GM21390 (cell line): Measurements from ENCODE around the gene MAP6.

Experiments
- ATAC-seq: cut with Tn5 transposase; IDR thresholded peaks from one replicate; pipeline ENCODE4 v1.9.1; 2021; ENCODE audit not compliant: unreplicated experiment

The MAP6 gene

GRCh38 chr11:75632450-75632849, 36.4 kb downstream of the MAP6 start:
- ATAC-seq = no peak

GRCh38 chr11:75631086-75631730, 37.6 kb downstream of the MAP6 start:
- no peak for ATAC-seq

DNA sequence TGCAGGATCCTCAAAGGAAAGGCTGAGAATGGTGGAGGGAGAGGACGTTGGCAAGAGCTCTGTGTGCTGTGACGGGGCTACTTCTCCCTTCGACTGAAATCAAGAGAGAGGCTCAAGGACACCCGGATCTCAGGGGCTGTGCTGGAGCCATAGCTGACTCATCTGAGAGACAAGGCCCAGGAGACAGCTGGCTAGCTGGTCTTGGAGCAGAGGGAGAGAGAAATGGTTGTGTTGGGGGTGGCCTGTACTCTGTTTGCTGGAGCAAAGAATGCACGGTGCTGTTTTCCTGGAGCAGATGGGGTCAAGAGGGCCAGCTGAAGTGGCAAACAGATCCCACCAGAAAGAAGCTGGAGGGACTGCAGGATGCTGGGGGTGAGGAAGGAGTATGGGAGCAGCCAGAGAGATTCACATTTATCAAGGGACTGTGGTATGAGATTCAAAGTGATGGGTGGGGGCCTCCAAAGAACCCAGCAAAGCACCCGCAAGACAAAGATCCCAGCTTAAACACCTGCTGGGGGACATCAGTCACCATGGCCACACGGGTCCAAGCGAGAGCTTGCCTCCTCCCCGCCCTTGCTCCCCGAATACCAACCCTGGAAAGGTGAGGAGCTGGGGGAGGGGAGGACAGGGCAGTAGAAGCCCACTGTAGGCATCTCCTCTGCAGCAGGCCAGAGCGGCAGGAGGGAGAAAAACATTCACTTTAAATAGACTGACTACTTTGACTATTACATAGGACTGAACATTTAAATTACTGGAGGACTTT, 40.8 kb downstream of the MAP6 start:
- no peak for ATAC-seq

- no peak for ATAC-seq
Observed at GRCh38 chr11:75626889-75627529, 41.8 kb downstream of the MAP6 start.

DNA sequence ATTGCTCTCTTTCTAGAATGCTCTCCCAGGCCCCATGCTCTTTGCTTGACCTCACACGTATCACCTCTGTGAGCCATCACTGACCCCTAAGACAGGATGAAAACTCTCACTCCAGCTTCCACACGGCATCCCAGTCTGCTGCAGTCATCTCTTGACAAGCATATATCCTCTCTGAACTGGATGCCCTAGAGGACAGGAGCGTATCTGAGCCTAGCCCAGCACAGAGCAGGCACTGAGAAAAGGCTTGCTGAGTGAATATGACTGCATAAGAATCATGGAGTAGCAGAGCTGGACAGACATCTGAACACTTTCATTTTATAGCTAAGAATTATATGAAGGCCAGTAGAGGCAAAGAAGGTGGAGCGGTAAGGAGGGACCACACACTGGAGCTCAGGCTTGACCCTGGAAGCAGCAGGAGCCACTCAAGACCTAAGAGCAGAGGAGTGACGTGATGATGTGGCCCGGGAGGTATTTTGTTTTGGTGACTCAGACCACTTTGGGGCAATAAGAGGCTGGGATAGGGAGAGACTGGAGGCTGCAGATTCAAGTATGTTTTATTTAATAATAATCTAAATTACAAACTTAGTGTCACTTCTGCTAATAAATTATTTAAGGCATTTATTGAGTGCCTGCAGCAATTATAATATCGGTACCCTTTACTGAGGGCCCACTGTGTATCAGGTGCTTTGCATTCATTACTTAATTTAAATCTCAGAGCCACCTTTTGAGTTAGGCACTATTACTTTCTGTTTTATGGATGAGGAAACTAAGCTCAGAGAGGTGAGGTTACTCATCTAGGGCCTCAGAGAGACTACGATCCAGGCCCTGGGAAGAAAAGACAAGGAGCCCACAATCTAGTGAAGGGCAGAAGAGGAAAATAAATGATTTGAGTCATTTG, 42.6 kb downstream of the MAP6 start:
- ATAC-seq = no peak

DNA sequence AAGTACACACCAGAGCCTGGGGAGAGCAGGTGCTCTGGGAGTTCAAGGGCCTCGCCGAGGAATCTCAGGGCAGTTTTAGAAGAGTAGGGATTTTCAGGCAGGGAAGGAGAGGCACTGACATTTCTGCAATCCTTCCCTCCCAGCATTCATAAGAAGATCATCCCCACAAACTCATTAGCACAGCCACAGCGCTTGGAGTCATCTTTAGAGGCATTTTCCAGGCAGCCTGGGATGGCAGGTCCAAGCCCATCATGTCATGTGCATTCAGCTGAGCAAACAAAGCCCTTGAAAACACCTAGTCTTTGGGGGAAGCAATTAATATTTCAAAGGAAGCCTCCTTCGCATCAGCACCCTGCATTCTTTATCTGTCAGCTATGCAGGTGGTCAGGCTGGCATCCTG, 43.8 kb downstream of the MAP6 start:
- ATAC-seq = no peak

GRCh38 chr11:75616281-75616680, 52.6 kb downstream of the MAP6 start:
- ATAC-seq = no peak

DNA sequence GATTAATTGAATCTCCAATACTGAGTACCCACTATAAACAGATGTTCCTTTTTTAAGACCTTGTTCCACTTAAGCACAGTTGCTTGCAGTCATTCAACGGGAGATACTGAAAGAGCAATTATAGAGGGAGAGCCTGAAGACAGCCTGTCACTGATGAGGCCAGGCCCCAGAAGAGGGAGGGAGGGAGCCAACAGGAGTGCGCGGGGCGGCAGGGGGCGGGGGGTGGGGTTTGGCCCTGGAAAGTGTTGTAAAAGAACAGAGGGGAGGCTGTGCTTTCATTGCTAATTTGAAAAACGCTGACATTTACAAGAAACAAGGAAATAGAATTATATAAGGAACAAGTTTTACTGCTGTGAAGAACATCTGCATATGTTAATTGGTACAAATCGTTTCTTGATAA, 53.1 kb downstream of the MAP6 start:
- no peak for ATAC-seq

GRCh38 chr11:75611823-75612222, 57.0 kb downstream of the MAP6 start:
- ATAC-seq = no peak

DNA sequence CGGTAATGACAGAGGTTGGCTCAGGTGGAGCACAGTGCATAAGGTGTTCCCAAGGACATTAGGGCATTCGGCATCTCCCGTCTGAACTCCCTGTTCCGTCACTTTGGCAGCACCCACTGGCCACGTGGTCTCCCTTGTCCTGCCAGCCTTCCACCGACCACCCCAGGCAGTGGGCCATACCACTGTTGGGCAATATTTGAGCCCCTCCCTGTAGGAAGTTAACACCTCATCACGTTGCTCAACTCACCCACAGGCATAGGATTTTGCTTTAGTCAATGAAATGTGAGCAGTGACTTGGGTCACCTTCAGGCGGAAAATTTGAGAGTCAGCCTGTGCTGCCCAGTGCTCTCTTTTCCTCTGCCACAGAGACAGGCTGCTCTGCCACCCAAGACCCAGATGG, 62.7 kb downstream of the MAP6 start:
- ATAC-seq = no peak

- ATAC-seq = no peak
Observed at GRCh38 chr11:75603791-75604736, 64.8 kb downstream of the MAP6 start.

GRCh38 chr11:75602951-75603350, 65.9 kb downstream of the MAP6 start:
- no peak for ATAC-seq

DNA sequence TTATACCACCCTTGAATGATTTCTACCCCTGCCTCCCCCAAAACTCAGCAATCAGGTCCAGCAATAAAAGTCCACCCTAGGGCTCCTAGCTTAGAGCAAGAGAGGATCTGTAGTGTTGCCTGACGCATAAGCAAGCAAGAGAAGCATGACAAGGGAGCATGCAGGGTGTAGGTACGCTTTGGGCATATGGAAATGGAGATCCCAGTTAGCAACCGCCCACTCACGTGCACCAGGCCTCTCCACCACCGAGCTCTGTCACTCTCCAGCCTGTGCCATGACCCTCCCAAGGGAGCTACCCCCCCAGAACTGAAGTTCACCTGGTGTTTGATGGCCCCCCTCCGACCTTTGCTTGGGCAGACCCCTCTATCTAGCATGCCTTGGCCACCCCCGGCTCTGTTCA, 67.3 kb downstream of the MAP6 start:
- no peak for ATAC-seq

- ATAC-seq = no peak
Observed at GRCh38 chr11:75600356-75600755, 68.5 kb downstream of the MAP6 start.

GRCh38 chr11:75598900-75599299, 69.9 kb downstream of the MAP6 start:
- ATAC-seq = no peak

DNA sequence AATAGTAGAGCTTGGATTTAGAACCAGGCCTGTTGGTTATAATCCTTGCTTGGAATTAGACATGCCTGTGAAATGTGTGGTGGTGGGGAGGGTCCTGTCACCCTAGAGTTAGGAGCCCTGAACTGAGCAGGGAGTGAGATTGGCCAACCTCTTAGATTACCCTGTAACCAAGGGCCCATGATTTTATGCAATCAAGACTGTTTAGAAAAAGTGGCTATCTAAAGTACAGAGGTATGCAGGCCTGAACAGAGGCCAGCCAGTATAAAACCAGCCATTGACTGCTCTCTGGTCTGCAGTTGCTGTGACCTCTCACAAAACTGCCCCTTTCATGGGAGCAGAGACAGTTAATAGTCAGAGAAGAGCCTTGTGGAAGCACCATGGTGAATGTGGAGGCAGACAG, 70.6 kb downstream of the MAP6 start:
- ATAC-seq = no peak

DNA sequence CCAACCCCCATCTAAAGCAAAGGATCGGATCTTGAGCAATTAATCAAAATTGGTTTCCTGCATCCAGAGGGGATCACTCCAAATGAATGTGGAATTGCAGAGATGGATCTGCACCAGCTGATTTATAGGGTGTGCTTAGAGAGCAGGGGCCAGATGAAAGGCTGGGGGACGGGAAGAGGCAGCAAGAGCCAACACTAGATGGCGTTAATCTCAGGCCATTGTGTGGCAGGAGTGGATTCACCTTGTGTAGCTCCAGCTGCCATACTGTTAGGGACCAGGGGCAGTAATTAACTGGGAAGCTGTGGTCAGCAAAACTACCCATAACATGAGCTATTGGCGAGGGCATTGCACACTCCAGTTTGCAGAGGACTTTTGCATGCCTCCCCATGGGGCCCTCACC, 71.2 kb downstream of the MAP6 start:
- no peak for ATAC-seq

DNA sequence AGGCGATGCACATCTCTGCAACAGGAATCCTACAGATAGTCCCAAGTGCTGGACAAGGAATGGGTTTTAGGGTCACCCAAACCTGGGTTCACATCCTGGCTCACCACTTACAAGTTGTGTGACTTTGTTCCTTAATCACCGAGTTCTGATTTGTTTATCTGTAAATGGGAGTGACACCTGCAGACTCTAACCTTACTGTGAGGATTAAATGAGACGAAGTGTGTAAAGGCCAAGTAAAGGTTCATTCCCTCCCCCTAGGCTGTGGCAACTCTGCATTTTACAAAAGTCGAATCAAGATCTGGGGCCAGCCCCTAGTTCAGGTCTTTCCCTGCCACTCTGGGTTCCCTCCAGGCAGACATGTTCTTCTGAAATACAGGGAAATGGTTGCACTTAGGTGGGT, 71.9 kb downstream of the MAP6 start:
- no peak for ATAC-seq

GRCh38 chr11:75595429-75595828, 73.4 kb downstream of the MAP6 start:
- ATAC-seq = no peak

GRCh38 chr11:75594211-75594610, 74.6 kb downstream of the MAP6 start:
- no peak for ATAC-seq
